Skeletal muscle satellite cell (primary cell): ENCODE results near the gene DOCK2.
"Not testable (repeated sequence)": the region's sequence is repeated elsewhere in the genome, so short reads cannot be mapped to it uniquely, and the experiment has no call there.

Experiments
- H3K27me3 ChIP-seq: 2 replicates; pipeline ENCODE4 v1.7.0; 2013; ENCODE audit warnings: low read length; ENCODE audit not compliant: control insufficient read depth, insufficient read depth
- H3K36me3 ChIP-seq: 2 replicates; pipeline ENCODE4 v1.7.0; 2013; ENCODE audit warnings: mild to moderate bottlenecking, control low read depth, low read length; ENCODE audit not compliant: insufficient read depth
- H3K4me1 ChIP-seq: 2 replicates; pipeline ENCODE4 v1.7.0; 2013; ENCODE audit warnings: low read length; ENCODE audit not compliant: control insufficient read depth, insufficient read depth
- H3K4me2 ChIP-seq: 2 replicates; pipeline ENCODE4 v1.7.0; 2013; ENCODE audit warnings: mild to moderate bottlenecking, low read length
- H3K4me3 ChIP-seq: 2 replicates; pipeline ENCODE4 v1.7.0; 2013; ENCODE audit warnings: low read length
- H3K9ac ChIP-seq: 2 replicates; pipeline ENCODE4 v1.7.0; 2013; ENCODE audit warnings: mild to moderate bottlenecking, low read depth, low read length, moderate library complexity
- H3K9me3 ChIP-seq: replicated peaks from 2 replicates; pipeline ENCODE4 v1.7.0; 2013; ENCODE audit warnings: mild to moderate bottlenecking, control low read depth, low read length

Gene DOCK2

DNA sequence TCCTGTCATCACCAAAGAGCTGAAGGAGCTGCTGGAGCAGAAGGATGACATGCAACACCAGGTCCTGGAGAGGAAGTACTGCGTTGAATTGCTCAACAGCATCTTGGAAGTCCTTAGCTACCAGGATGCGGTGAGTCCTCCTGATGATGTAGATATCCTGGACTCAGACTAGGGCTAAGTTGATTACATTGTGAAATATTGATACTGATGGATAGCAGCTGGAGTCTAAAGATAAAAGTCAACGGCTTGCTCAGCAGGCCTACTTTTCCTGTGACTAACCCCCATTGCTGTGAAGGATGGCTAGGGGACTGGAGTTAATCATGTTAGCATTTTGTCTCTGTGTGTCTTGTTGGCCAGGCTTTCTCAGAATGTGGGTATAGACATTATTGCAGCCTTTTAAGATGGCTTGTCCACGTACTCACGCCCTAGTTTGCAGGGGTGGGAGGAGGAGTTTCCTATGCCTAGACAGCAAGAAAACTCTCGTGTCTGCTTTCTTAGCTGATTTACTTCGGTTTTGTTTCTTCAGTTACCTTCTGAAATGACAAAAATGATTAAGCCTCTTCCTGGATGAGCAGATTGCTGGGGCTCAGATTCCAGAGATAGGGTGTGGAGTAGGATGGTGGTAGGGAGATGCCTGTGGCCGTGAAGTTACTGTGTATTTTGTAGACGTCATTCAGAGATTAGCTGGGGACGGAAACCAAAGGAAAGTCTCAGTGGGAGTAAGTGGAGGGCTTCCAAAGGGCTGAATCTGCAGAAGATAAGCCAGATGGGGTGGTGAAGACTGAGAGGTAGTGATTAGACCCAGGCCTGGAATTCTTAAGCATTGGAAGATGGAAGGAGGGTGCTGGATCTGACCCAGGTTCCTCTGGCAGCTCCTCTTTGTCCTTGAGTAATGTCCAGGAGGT lies 166.3 kb downstream of the DOCK2 start:
- Histone ChIP-seq H3K9ac (no peak overlapping the region), H3K4me1 (peaks cover 40% of the 10 kb centered on the region), H3K9me3 (no peaks in the 10 kb centered on the region), H3K36me3 (no peaks in the 10 kb centered on the region), H3K27me3 (no peaks in the 10 kb centered on the region), H3K4me3 (no peak overlapping the region), H3K4me2 (peak overlapping the region; percentile 1)

DNA sequence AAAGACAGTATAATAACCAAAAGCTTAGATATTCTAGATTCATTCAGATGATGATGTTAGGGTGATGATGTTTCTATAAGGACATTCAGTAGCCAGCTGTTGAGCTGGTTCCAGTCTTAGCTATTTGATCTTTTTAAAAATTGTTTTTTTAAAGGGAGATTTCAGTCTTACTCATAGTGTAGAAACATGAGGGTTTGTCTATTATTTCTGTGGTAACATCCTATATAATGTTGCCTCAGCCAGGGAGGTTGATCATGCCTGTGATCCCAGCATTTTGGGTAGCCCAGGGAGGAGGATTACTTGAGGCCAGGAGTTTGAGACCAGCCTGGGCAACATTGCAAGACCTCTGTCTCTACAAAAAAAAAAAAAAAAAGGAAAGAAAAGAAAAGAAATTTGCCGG lies 167.8 kb downstream of the DOCK2 start:
- Histone ChIP-seq H3K4me3 (no peak overlapping the region), H3K9ac (no peak overlapping the region), H3K4me1 (peaks cover 40% of the 10 kb centered on the region), H3K4me2 (no peak overlapping the region), H3K27me3 (no peaks in the 10 kb centered on the region), H3K9me3 (no peaks in the 10 kb centered on the region), H3K36me3 (no peaks in the 10 kb centered on the region)

DNA sequence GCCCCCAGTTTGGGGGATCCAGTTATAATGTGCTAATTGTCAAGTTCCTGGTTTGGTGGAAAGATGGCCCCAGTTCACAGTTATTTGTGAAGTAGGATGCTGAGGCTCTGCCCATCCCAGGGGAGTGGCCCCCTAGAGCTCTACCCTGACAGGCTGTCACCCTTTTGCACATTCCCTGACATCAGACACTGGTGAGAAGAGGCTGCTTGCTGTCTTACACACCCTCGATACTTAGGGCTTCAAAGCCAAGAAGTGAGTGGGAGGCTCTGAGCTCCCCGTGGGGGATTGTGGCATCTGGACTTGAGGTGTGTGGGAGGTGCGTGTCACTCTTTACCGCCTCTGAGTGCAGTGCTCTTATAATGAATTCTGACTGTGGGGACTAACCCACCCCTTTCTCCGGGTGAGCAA lies 168.5 kb downstream of the DOCK2 start:
- Histone ChIP-seq H3K9me3 (no peaks in the 10 kb centered on the region), H3K4me1 (peaks cover 40% of the 10 kb centered on the region), H3K27me3 (no peaks in the 10 kb centered on the region), H3K4me3 (no peak overlapping the region), H3K4me2 (no peak overlapping the region), H3K36me3 (no peaks in the 10 kb centered on the region), H3K9ac (no peak overlapping the region)

DNA sequence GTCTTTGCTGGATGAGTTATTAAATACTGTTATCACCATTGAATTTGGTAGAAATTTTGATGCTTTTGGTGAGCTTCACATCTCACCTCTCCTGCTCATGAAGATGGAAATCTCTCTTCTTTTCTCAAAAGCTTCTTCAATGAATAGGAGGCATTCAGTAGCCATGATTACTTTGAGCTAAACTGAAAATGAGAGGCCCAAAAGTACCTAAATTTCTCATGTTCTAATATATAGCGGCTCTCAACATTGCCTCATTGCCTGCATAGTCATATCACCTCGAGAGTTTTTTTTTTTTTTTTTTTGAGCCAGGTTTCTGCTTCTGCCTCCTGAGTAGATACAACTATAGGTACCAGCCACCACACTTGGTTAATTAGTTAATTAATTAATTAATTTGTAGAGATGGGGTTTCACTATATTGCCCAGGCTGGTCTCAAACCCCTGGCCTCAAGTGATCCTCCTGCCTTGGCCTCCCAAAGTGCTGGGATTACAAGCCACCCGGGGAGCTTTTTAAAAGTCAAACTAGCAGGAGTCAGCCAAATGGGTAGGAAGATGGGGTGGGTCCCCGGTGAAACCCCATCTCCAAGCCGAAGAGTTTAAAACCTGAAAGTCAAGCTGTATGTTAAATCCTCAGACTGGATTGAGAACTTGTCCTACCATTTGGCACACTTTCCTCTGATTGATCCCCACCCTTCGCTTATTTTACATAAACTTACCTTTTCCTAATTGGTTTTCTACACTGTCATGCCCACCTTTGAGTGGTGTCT lies 169.0 kb downstream of the DOCK2 start:
- H3K9me3 ChIP-seq: no peaks in the 10 kb centered on the region
- H3K36me3 ChIP-seq: no peaks in the 10 kb centered on the region
- H3K9ac ChIP-seq: no peak overlapping the region
- H3K4me1 ChIP-seq: peaks cover 39% of the 10 kb centered on the region
- H3K4me2 ChIP-seq: no peak overlapping the region
- no peaks in the 10 kb centered on the region for H3K27me3 ChIP-seq
- no peak overlapping the region for H3K4me3 ChIP-seq

DNA sequence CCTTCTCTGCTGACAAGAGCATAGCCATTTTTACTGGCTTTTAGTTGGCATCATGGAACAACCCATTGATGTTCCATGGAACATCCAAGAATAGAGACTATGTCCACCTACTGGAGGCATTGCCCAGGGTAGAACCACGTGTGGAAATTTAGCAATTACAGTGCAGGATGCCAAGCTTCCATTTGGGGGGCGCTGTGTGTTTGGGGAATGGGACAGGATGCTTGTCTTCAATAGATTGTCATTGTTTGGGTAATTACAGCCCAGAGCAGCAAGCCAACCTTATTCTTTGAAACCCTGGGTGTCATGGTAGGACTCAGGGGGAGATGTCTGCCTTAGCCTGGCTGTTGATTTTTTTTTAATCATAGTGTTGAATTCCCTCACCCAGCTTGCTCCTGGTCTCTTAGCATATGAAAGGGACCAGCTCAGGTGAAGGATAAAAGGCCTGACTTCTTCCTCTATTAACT lies 171.1 kb downstream of the DOCK2 start:
- Histone ChIP-seq H3K4me3 (no peak overlapping the region), H3K27me3 (no peaks in the 10 kb centered on the region), H3K4me2 (no peak overlapping the region), H3K9me3 (no peaks in the 10 kb centered on the region), H3K36me3 (no peaks in the 10 kb centered on the region), H3K4me1 (peaks cover 26% of the 10 kb centered on the region), H3K9ac (no peak overlapping the region)

DNA sequence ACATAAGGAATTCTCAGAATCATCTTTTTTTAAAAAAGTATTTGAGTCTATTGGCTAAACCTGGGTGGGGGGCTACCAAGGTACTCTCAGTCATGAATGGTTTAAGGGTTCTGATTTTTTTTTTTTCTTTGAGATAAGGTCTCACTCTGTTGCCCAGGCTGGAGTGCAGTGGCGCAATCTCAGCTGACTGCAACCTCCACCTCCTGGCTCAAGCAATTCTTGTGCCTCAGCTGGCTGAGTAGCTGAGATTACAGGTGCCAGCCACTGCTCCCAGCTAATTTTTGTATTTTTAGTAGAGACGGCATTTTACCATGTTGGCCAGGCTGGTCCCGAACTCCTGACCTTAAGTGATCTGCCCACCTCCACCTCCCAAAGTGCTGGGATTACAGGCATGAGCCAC lies 171.8 kb downstream of the DOCK2 start:
- H3K27me3 ChIP-seq, H3K36me3 ChIP-seq, H3K9me3 ChIP-seq, H3K9ac ChIP-seq, H3K4me3 ChIP-seq, H3K4me2 ChIP-seq: not testable (repeated sequence)
- peaks cover 19% of the 10 kb centered on the region for H3K4me1 ChIP-seq

DNA sequence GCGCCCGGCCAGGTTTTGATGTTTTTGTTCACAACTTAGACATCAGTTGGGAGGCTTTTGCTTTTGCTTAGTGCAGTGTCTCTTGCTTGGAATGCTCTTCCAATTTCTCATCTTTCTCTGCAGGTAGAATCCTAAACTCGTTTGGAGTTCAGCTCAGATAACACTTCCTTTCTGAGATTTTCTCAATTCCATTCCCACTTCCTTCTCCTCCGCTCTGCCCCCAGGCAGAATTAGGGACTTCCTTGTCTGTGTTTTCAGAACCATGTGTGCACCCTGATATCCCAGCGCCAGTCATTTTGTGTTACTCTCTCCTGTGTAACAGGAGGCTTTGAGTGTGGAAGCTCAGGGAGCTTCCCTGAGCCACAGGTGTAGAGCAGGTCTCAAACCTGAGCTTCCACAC lies 172.2 kb downstream of the DOCK2 start:
- Histone ChIP-seq H3K9ac (no peak overlapping the region), H3K4me1 (peaks cover 18% of the 10 kb centered on the region), H3K36me3 (no peaks in the 10 kb centered on the region), H3K4me2 (no peak overlapping the region), H3K4me3 (no peak overlapping the region), H3K9me3 (no peaks in the 10 kb centered on the region), H3K27me3 (no peaks in the 10 kb centered on the region)

DNA sequence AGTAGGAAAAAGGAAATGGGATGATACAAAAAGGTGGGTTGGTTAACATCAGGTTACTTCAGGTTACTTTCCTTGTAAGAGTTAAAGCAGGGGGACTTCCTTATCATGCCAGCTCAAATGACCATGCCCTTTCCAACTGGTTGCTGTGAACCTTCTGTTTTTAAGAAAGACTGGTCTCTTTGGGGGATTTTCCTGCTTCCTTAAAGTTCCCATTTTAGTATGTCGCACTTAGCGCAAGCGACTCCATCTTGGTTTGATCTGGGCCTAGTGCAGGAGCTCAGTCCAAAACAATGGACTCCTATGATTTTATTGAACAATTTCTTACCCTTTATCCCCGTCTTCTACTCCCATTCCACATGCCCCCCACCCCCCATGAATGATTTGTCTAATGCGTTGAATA lies 173.4 kb downstream of the DOCK2 start:
- H3K4me2 ChIP-seq: no peak overlapping the region
- peaks cover 12% of the 10 kb centered on the region for H3K4me1 ChIP-seq
- H3K9ac ChIP-seq: no peak overlapping the region
- no peak overlapping the region for H3K4me3 ChIP-seq
- H3K9me3 ChIP-seq: no peaks in the 10 kb centered on the region
- no peaks in the 10 kb centered on the region for H3K27me3 ChIP-seq
- H3K36me3 ChIP-seq: no peaks in the 10 kb centered on the region

DNA sequence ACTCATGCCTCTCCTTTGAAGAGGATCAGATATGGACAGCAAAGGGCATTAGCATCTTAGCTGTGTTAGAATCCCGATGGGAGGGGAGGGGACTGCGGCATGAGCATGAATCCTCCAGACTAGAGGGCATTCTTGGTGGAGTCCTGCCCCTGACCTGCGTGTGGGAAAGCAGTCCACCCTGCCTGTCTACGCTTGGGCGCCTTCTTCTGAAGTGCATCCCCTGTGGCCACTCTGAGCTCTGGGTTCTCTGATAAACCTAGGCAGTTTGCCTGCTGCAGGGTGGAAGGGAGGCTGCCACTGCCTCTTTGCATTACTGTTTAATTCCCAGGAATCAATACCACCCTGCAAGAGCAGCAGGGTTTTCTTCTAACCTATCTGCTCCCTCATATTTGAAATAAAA lies 173.9 kb downstream of the DOCK2 start:
- H3K4me2 ChIP-seq: no peak overlapping the region
- H3K9me3 ChIP-seq: no peaks in the 10 kb centered on the region
- H3K27me3 ChIP-seq: no peaks in the 10 kb centered on the region
- H3K4me3 ChIP-seq: no peak overlapping the region
- no peaks in the 10 kb centered on the region for H3K36me3 ChIP-seq
- peaks cover 10% of the 10 kb centered on the region for H3K4me1 ChIP-seq
- H3K9ac ChIP-seq: no peak overlapping the region

DNA sequence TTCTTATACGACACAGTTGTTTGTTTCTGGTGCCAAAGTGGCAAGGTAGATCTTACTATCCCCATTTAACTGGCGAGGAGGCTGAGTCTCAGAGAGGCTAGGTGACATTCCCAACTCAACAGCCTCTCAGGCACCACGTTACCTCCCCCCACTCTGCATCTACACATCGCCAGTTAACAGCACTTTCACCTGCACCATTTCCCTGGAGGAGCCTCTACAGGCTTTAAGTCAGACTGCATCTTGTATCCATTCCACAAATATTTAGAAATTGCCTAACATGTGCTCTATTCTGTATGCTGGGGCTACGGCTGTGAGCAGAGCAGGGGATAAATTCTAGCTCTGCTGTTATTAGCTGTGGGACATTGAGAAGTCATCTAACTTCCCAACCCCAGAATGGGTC lies 174.6 kb downstream of the DOCK2 start:
- no peak overlapping the region for H3K4me3 ChIP-seq
- no peak overlapping the region for H3K9ac ChIP-seq

DNA sequence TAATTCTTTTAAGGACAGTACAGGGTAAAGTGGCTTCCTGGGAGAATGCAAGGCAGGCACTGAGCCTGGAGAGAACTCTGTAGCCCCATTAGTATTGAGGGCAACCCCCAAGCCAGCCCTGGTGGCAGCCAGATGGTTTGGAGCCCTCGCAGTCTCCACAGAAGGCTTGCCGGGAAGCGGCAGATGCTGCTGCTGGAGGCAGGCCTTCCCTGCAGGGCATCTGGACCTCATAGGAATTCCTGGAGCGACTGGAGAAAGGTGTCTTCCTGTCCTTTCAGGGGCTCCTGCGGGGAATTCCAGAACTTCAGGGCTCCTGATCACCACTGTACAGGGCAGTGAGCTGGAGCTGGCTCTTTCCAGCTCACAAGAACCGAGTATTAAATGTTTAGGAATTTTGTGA lies 175.7 kb downstream of the DOCK2 start:
- H3K9me3 ChIP-seq: no peaks in the 10 kb centered on the region
- no peaks in the 10 kb centered on the region for H3K36me3 ChIP-seq
- H3K27me3 ChIP-seq: no peaks in the 10 kb centered on the region
- H3K4me1 ChIP-seq: peaks cover 10% of the 10 kb centered on the region
- H3K4me2 ChIP-seq: no peak overlapping the region
- no peak overlapping the region for H3K4me3 ChIP-seq
- no peak overlapping the region for H3K9ac ChIP-seq

More for the DNA sequence above, 174.6 kb downstream of the DOCK2 start:
- Histone ChIP-seq H3K4me2 (no peak overlapping the region), H3K36me3 (no peaks in the 10 kb centered on the region), H3K4me1 (peaks cover 10% of the 10 kb centered on the region), H3K9me3 (no peaks in the 10 kb centered on the region), H3K27me3 (no peaks in the 10 kb centered on the region)
